GM18517 (cell line): Measurements from ENCODE around the gene CFAP43.

Source experiments
- ATAC-seq: cut with Tn5 transposase; IDR thresholded peaks from one replicate; pipeline ENCODE4 v1.9.1; 2021; ENCODE audit warnings: mild to moderate bottlenecking, moderate library complexity; ENCODE audit not compliant: unreplicated experiment

Gene CFAP43

DNA sequence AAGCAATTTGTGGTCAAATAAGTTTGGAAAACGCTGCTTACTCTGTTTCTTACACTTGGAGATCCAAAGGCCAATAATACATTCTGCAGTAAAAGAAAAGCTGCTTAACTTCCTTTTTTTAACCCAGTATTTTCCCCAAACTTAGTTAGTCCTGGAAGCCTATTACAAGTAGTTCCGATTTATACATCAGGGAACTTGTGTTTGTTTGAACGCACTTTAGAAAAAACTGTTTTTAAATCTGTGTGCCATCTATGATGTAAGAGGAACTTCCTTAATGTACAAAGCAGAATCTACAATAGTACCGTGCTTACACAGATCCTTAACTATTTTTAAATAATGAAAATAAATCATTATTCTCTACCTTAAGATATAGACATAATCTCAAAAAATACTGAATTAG lies 87.2 kb downstream of the CFAP43 start:
- ATAC-seq, result no peak

DNA sequence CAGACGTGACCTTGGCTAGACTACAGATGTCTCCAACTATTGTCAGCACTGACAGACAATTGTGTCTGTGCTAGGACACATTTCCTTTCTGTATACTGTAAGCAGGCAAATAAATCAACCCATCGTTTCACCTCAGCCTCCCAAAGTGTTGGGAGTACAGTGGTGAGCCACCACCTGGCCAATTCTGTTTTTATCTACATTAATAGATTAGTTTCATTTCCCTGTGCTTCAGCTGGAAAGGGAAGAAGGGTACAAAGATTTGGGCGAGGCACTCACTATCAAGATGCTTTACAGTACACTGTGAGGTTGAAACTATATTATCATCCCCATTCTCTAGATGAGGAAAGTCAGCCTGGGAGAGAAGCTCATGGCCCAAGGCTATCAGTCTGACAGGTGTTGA lies 88.3 kb downstream of the CFAP43 start:
- ATAC-seq, result no peak

DNA sequence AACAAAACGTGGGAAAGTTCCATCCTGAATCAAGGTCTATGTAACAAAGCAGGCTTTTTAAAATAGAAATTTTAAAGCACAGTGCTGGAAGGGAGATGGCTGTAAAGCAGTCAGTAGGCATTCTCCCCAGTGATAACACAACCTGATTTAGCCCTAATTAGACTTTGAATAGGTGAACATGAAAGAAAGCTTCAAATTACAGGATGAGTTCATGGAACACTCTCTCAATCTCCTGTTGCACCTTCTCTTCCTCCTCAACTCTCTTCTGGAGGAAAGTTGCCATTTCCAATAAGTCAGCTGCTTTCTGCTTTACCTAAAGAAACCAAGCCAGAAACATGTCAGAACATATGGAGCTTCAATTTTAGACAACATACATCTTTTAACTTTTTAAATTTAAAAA lies 90.1 kb downstream of the CFAP43 start:
- no peak for ATAC-seq

DNA sequence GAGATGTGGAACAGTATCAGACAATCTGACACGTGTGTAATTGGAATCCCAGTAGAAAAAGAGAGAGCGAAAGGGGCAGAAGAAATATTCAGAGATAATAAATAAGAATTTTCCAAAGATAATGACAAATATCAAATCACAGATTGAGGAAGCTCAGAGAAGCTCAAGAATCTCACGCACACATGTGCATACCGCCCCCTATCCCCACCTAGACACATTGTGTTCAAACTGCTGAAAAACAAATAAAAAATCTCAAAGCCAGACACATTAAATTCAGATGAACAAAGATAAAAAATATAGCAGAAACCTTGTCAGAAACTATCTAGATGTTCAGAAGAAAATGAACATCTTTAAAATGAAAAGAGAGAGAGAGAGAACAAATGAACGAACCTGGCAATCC lies 92.9 kb downstream of the CFAP43 start:
- no peak for ATAC-seq

DNA sequence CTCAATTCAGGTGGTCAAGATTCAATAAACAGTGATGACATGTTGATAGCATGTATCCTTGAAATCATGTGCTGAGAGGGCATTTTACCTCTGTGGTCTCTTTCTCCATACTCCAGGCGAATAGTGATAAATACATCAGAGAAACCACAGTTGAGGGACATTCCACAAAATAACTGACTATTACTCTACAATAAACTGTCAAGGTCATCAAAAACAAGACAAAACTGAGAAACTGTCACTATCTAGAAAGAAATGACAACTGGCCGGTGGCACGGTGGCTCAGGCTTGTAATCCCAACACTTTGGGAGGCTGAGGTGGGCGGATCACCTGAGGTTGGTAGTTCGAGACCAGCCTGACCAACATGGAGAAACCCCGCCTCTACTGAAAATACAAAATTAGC lies 94.0 kb downstream of the CFAP43 start:
- ATAC-seq, result no peak

DNA sequence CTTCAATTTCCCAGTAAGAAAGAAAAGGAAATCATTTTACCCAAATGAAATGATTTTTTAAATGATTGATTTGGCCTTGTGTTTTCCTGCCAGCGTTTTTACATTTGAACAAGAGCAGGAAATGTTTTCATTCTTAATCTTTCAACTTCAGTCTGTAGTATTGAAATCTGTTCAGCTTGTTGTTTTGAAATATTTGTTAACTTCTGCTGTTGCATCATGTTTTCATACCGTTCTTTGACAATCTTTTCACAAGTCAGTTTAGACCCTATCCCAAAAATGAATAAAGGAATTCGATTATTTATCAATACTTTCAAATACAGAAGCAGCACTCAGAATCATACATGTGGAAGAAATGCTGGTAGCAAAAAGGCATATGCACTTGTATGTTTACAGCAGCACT lies 102.1 kb downstream of the CFAP43 start:
- no peak for ATAC-seq

DNA sequence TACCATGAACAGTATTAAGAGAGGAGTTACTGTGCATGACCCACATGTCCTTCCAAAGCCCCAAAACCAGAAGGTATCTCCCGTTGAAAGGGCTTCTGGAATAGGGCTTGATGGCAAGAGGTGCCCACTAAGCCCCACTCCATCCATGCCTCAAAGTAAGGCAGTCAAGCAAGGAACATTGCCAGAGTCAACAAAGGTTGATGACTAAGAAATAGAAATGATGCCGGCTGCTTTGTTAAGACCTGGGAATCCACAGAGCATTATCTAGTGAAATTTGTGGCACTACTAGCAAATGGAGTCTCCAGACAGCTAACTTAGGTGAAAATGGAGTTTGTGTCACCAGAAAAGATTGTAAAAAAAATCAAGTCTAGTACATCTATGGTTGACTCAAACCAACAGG lies 104.0 kb downstream of the CFAP43 start:
- no peak for ATAC-seq

DNA sequence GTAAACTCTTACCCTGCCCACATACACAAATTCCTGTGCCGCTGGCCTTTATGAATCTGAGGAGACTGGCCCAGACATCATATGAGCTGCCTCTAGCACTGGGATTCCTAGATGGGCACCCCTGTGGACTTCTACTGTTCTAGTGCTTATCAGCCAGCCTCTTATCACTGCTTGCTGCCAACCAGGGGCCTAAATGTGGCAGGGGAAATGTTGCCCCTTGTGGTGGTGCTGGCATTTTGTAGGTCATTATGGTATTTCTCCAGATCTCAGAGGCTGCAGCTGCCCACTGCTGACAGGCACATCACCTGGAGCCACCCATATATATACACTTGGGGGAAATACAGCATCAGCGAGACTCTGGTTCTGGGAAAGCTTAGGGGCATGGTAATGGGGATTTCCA lies 104.8 kb downstream of the CFAP43 start:
- no peak for ATAC-seq

DNA sequence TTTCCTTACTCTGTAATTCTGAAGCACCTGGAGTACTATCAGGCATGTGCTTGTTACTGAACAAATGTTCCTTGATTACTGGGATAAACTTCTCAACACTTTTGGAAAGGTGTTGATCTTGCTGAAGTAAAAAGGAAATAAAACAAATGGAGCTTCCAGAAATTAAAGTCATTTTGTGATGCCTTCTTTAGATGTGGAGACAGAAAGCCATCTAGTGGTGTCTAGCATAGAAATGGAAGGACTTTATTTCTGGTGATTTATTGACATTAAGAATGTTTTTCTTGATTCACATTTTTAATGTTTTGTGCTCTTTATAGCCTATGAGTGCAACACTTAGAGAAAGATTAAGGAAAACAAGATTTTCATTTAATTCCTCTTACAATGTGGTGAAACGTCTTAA lies 108.8 kb downstream of the CFAP43 start:
- no peak for ATAC-seq

DNA sequence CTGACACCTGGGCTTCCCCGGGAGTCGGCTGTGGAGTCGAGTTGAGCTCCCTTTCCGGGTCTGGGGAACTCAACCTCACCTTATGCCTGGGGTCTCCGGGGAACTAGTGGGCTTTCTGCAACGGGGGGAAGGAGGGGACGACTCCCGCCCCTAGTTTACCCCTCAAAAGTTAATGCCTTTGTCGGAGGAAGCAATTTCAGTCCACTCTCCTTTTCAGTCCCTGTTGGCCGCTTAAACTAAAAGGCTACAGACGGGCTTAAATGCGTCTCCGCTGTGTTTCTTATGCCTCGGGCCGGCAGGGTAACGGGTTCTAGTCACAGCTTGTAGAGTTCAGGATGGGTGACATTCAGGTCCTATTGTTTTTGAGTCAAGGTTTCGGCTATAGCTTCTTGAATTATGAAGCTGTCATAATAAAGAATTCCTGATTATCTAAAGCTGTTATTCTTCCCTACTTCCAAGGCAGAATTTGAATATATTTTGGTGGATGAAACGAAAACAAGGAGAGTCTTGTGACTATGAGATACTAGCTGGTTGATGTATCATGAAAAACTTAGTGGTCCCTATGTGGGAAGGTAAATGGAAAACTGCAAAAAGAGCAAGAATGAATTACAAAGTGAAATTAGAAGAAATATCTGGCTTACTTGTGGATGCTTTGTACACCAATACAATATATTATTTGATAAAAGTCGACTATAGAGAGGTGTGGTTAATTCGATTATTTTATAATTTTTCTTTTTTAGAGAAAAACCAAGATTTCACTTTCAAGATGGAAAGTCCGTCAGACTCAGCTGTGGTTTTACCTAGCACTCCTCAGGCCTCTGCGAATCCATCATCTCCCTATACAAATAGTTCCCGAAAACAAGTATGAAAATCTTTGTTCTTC lies 109.7 kb downstream of the CFAP43 start:
- no peak for ATAC-seq

DNA sequence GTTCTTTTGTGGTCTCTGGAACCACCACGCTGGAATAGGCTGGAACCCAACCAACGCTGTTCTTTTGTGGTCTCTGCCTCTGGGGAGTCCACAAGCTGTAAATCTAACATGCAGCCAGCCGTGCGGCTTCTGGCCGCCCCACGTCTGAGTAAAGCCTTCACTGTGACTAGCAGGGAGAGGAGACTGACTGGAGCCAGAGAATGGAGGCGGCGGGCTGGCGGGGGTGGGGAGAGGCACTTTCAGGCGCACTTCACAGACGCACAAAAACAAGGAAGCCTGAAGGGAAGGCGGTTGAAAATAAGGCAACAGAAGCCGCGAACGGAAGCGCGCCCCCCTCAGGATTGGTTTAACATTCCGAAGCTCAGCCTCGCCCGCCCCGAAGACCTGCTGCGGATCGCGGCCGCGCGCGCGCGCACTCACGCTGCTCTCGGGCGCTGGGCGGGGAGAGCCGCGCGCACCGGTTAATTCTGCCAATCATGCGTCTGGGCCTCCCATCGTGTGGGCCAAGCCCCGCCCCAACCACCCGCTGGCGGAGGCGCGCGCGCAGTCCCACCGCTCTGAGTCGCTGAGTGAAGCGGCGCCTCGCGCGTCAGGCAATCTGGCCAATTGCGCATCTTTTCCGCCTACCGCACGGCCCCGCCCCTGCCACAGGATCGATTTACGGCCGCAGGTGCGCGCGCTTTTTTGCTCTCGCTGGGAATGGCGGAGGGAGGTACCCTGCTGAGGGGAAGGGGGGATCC lies 110.5 kb downstream of the CFAP43 start, which contains the start of gene SFR1:
Gene SFR1, plus strand, starts transcription at position 687 of the 740 bp plus-strand sequence. Its CDS starts 13 bp downstream, at position 700.
- peak; percentile 74 for ATAC-seq

DNA sequence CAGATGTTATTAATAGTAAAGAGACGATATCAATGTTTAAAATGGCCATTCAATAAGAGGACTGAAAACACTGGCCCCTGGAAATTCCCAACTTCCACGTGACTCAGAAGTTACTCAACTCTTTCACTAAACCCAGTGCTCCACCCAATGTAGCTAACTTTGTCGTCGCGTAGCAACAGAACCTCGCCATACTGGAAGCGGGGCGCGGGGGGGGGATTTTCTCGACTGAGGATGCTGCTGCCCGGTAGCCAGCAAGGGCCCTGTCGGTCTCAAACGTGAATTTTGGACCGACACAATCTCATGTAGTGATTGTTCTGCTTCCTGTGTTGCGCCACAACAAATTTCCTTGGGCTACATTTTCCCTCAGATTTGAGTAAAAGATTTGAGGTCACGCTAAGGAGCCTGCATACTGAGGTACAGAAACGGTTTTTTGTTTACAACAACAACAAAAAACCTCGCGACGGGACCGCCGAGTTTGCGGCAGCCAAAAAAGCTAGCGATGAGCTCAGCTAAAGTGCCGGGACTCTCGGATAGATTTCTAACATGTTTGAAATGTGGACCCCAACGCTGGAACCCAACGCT lies 111.2 kb downstream of the CFAP43 start:
- ATAC-seq, result peak; percentile 41

DNA sequence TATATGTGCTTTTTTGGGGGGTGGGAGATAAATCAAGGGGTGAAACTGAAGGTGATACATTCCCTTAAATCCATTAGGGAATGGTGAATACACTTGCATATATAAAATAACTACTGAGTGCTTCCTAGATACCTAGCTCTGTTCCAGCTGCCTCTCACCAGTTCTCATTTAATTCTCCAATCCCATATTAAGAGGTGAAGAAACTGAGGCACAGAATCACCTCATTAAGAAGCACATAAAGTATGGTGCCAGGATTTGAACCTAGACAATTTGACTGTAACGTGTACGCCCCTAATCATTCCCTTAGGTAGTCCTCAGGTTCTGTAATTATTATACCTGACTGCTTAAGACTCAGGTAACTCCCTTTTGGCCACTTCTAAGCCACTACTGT lies 111.7 kb downstream of the CFAP43 start:
- no peak for ATAC-seq

DNA sequence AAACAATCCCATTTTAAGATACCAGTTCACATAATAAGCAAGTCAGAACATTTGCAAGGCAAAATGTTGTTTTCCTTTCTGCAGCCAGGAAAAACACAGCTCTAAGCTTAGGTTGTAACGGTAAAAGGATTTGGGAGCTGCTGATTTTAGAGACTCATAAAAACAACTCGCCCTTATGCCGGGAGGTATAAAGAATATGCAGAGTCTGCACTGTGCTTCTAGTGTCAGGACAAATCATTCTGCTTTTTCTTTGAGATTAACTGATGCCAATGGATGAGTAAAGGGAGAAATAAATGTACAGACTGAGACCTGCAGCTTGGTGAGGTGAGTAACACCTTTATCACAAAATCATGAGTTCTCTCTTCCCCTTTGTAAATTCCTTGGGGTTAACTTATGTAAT lies 112.2 kb downstream of the CFAP43 start:
- no peak for ATAC-seq

DNA sequence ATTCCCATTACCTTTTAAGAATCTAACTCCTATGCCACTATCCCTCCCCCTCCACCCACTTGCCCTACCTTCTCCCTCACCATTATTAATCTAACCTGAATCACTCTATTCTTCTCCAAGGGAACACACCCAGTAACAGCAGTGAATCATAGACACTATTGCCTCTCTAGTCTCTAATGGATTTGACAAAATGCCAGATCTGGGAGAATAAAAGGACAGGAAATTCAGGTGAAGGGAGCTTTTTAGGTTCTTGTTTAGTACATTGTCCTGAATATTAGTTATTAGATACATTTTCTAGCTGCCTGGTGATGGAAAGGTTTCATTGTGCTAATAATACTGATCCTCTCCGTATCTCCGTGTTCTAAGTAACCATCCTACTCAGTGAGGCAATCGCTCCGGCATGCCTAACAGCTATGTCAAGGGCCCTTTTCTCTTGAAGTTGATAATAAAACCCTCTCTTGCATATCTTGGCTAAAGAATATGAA lies 114.3 kb downstream of the CFAP43 start:
- no peak for ATAC-seq

DNA sequence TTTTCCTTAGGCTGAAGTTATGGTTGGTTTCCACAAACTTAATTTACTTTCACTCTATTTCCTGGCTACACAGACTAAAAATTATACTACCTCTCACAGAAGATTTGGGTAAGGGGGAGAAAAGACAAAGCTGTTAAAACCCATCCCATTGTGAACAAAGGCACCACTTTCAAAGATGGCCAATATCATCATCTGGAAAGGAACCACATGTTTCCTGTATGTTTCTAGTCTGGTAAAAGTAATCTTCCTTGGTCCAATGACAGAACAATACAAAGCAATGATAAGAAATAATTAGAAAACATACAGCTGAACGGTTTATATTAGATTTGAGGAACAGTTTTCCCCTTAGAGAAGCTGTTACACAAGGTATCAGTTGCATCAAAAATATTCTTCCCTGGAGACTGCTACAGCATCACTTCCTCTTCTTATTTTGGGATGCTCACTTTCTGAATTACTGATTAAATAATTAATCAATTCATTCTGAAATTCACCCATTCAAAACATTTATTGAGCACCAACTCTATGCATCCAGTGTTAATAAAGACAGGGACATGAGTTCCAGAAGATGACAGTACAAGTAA lies 118.7 kb downstream of the CFAP43 start:
- ATAC-seq, result no peak

DNA sequence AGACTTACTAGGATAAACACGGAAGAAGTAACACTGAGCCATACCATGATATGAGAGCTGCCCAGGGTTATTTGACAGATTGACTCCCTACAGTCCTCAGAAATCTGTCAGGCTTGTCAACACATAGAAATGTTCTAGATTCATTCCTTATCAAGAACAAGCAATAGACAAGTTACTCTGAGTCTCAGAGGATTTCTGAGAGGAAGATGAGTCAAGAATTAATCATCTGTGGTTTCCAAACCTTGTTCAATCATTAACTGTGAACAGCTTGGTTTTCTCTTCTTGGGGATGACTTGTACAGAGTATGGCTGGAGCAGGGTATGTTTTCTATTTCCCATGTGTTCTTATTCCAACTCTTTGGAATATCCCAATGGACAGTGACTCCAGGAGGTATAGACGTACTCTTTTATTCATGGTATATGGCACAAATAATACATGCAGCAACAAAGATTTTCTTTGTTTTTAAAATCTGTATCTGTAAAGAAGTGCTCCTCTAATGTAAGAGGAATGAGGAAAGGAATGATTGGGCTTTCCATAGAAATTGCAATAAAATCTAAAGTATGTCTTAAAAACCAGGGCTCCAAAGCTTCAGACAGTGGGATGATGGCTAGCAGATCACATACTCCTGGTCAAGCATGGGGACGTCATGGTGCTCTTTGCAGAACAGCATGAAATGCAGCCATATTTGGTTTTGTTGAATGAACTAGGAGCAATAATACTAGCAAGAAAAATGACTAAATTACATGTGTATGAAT lies 122.1 kb downstream of the CFAP43 start:
- ATAC-seq, result peak; percentile 98

DNA sequence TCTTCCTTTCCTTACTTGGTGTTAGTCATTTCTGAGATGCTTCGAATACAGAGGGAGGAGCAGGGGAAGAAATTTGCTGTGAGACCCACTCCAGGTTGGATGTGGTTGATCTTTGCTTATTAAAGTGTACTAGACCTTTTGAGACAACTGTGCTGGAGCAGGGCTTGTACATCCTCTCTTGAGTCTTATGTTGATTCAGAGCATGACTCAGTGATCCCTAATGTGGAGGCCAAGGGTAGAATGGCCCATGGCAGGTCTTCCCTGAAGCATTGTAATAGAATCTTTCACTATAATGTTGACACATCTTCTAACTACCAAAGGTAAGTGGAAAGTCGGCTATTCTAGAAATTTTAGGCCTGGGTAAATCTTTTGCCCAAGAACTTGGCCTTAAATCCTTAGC lies 127.2 kb downstream of the CFAP43 start:
- no peak for ATAC-seq

DNA sequence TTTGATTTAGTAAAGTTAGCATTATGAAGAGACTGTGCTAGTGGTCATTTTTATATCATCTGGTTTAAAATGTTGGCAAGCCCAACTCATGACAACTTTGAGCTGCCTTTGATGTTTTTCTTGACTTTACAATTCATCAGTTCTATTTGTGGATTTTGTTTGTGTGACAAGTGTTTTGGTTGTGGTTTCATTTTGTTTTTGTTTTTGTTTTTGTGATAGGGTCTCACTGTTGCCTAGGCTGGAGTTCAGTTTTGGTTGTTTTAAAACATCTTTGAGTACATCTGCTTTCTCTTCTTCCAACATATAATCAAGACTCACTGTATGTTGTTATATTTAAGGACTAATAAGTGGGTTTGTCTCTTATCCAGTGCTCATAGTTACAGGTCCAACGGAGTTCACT lies 127.7 kb downstream of the CFAP43 start:
- no peak for ATAC-seq

DNA sequence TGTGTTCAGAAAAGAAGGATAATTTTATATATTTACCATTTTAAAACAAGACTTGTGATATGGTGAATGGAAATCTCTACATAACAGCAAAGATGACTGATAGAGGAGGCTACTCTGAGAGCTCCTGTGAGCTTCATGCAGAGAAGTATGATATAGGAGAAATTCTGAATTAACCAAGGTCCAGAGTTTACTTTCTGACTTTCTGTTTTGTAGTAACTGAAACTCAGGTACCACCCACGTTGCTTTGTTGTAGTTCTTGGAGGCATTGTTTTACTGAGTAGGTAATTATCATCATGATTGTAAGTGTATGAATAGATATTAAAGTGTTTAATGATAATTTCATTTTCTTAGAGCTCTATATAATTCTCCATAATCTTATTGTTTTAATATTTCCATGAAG lies 128.2 kb downstream of the CFAP43 start:
- no peak for ATAC-seq

DNA sequence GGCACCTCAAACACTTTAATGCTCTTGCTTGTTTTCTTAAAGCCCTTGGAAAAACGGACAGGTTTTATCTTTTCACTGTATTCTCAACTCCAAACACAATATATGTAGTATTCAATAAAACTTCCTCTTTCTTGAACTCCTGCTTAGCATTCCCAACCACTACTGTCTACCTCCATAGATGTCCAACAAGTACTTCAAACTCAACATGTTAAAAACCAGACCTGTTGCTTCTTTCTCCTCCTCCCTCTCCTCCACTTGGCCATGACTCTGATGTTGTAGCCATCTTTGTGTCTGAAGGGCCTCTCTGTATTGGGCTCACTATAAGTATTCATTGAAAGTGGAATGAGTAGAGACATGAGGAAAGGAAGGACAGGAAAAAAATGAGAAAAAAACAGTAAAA lies 130.3 kb downstream of the CFAP43 start:
- ATAC-seq, result no peak
